IMR-90 (cell line): ENCODE data around the gene YJEFN3. TPM values are rescaled to one million over a fixed set of nuclear protein-coding genes. Genes with fewer than 3 reads are reported as not detected.
A peak's percentile ranks its signal among the peaks of the same experiment; 100 is the strongest.

Experiments used
- ATAC-seq: fragments of 200-7000 bp; cut with Tn5 transposase; 2 replicates; pipeline ENCODE4 v1.9.1; 2020; ENCODE audit warnings: low read depth, mild to moderate bottlenecking, moderate library complexity
- BruUV-seq: library from RNA; stranded (reverse); fragments of 400-500 nt; replicated peaks from 2 replicates; lab custom pipeline; 2021; lab: Mats Ljungman, UMichigan
- CTCF ChIA-PET: fragments of 300-600 bp; formaldehyde crosslinking; extraction: SDS; loops from one replicate; lab custom pipeline; 2021; ENCODE audit warnings: antibody characterized with exemption; lab: Yijun Ruan, JAX
- POLR2A ChIA-PET: fragments of 300-600 bp; sonication (Branson Sonifier 250); formaldehyde crosslinking; loops from one replicate; lab custom pipeline; 2022; ENCODE audit warnings: antibody characterized with exemption; ENCODE audit not compliant: unreplicated experiment; lab: Charles Lee
- DNase-seq: peaks from one replicate; pipeline ENCODE4 v3.0.0; 2013
- H2AFZ ChIP-seq: replicated peaks from 2 replicates; pipeline ENCODE3; 2013; ENCODE audit warnings: low read length, mild to moderate bottlenecking; ENCODE audit not compliant: poor library complexity
- H2AK5ac ChIP-seq: 2 replicates; pipeline ENCODE4 v1.6.1; 2013; ENCODE audit warnings: low read depth, low read length, inconsistent platforms
- H2AK9ac ChIP-seq: replicated peaks from 2 replicates; pipeline ENCODE3; 2013; ENCODE audit warnings: mild to moderate bottlenecking, low read depth, low read length, moderate library complexity; ENCODE audit not compliant: poor library complexity
- H2BK120ac ChIP-seq: 2 replicates; pipeline ENCODE4 v1.6.1; 2013; ENCODE audit warnings: low read depth, low read length, inconsistent platforms
- H2BK15ac ChIP-seq: 3 replicates; pipeline ENCODE4 v1.6.1; 2013; ENCODE audit warnings: low read depth, low read length, inconsistent platforms
- H2BK20ac ChIP-seq: 2 replicates; pipeline ENCODE4 v1.6.1; 2013; ENCODE audit warnings: low read depth, mild to moderate bottlenecking, inconsistent platforms, low read length, moderate library complexity
- H2BK5ac ChIP-seq: 2 replicates; pipeline ENCODE4 v1.6.1; 2013; ENCODE audit warnings: mild to moderate bottlenecking, low read depth, low read length, inconsistent platforms; ENCODE audit not compliant: poor library complexity, severe bottlenecking
- H3K14ac ChIP-seq: replicated peaks from 2 replicates; pipeline ENCODE4 v1.6.1; 2013; ENCODE audit warnings: low read depth, low read length, inconsistent platforms
- H3K18ac ChIP-seq: 2 replicates; pipeline ENCODE4 v1.6.1; 2013; ENCODE audit warnings: low read depth, low read length, control low read depth
- H3K23ac ChIP-seq: 2 replicates; pipeline ENCODE4 v1.6.1; 2013; ENCODE audit warnings: low read depth, low read length, inconsistent platforms
- H3K27ac ChIP-seq: 2 replicates; pipeline ENCODE4 v1.5.1; 2013; ENCODE audit warnings: mild to moderate bottlenecking, control low read depth, low read length; ENCODE audit not compliant: insufficient read depth
- H3K27me3 ChIP-seq: 2 replicates; pipeline ENCODE4 v1.6.1; 2013; ENCODE audit warnings: low read length; ENCODE audit not compliant: control insufficient read depth, insufficient read depth
- H3K36me3 ChIP-seq: 2 replicates; pipeline ENCODE4 v1.6.1; 2013; ENCODE audit warnings: low read length, mixed read lengths; ENCODE audit not compliant: control insufficient read depth, insufficient read depth
- H3K4ac ChIP-seq: 2 replicates; pipeline ENCODE4 v1.6.1; 2013; ENCODE audit warnings: low read depth, low read length, inconsistent platforms
- H3K4me1 ChIP-seq: 2 replicates; pipeline ENCODE4 v1.6.1; 2013; ENCODE audit warnings: low read length, mixed read lengths; ENCODE audit not compliant: control insufficient read depth, insufficient read depth
- H3K4me2 ChIP-seq: 2 replicates; pipeline ENCODE4 v1.6.1; 2013; ENCODE audit warnings: low read depth, mild to moderate bottlenecking, control low read depth, low read length, moderate library complexity
- H3K4me3 ChIP-seq: 2 replicates; pipeline ENCODE4 v1.5.1; 2013; ENCODE audit warnings: low read depth, mild to moderate bottlenecking, control low read depth, low read length, moderate library complexity; ENCODE audit not compliant: insufficient read depth
- H3K56ac ChIP-seq: 2 replicates; pipeline ENCODE4 v1.6.1; 2013; ENCODE audit warnings: low read length, inconsistent platforms; ENCODE audit not compliant: insufficient read depth; ENCODE audit errors: extremely low read depth
- H3K79me1 ChIP-seq, 2 experiments: 2 replicates each; pipeline ENCODE4 v1.6.1; 2013; ENCODE audit warnings: low read length in 2 of 2, inconsistent platforms in 1 of 2, low read depth in 1 of 2
- H3K9ac ChIP-seq: 2 replicates; pipeline ENCODE4 v1.6.1; 2013; ENCODE audit warnings: low read depth, low read length, control low read depth
- H3K9me1 ChIP-seq: 2 replicates; pipeline ENCODE4 v1.6.1; 2013; ENCODE audit warnings: low read length, inconsistent platforms; ENCODE audit not compliant: insufficient read depth
- H3K9me3 ChIP-seq: 2 replicates; pipeline ENCODE4 v1.6.1; 2013; ENCODE audit warnings: low read length; ENCODE audit not compliant: control insufficient read depth, insufficient read depth
- H4K20me1 ChIP-seq: 2 replicates; pipeline ENCODE4 v1.6.1; 2013; ENCODE audit warnings: low read length, inconsistent platforms; ENCODE audit not compliant: insufficient read depth
- H4K5ac ChIP-seq: 2 replicates; pipeline ENCODE4 v1.6.1; 2013; ENCODE audit warnings: mild to moderate bottlenecking, low read depth, low read length, control low read depth
- H4K8ac ChIP-seq, 2 experiments: 2 replicates each; pipeline ENCODE4 v1.6.1; 2013; ENCODE audit warnings: low read depth in 2 of 2, low read length in 2 of 2, control low read depth in 1 of 2, inconsistent platforms in 1 of 2
- H4K91ac ChIP-seq: 2 replicates; pipeline ENCODE4 v1.6.1; 2013; ENCODE audit warnings: low read depth, low read length, inconsistent platforms; ENCODE audit not compliant: insufficient read depth
- BHLHE40 ChIP-seq: fragments of 150-350 bp; IDR thresholded peaks from 2 replicates; pipeline ENCODE4 v1.6.1; 2016; ENCODE audit warnings: mild to moderate bottlenecking, low read depth, low read length
- CHD1 ChIP-seq: IDR thresholded peaks from 2 replicates; pipeline ENCODE4 v1.6.1; 2012; ENCODE audit warnings: low read depth, low read length, improper control_type of control experiment
- CTCF ChIP-seq: conservative IDR thresholded peaks from 2 replicates; pipeline ENCODE4 v1.5.1; 2012; ENCODE audit warnings: mild to moderate bottlenecking, low read depth, low read length, improper control_type of control experiment
- ELK1 ChIP-seq: fragments of 150-350 bp; IDR thresholded peaks from 2 replicates; pipeline ENCODE4 v1.6.1; 2016; ENCODE audit warnings: low read depth, mild to moderate bottlenecking, low read length, moderate library complexity, borderline replicate concordance
- MAFK ChIP-seq: IDR thresholded peaks from 2 replicates; pipeline ENCODE4 v1.6.1; 2012; ENCODE audit warnings: low read depth, low read length, improper control_type of control experiment
- MAZ ChIP-seq: IDR thresholded peaks from 2 replicates; pipeline ENCODE4 v1.6.1; 2012; ENCODE audit warnings: low read depth, mild to moderate bottlenecking, low read length, improper control_type of control experiment, moderate library complexity, borderline replicate concordance
- MXI1 ChIP-seq: IDR thresholded peaks from 2 replicates; pipeline ENCODE4 v1.6.1; 2012; ENCODE audit warnings: low read depth, mild to moderate bottlenecking, low read length, moderate library complexity, borderline replicate concordance
- POLR2A ChIP-seq: IDR thresholded peaks from 2 replicates; pipeline ENCODE4 v1.6.1; 2012; ENCODE audit warnings: mild to moderate bottlenecking, low read depth, low read length
- RAD21 ChIP-seq: IDR thresholded peaks from 2 replicates; pipeline ENCODE4 v1.6.1; 2012; ENCODE audit warnings: low read length, improper control_type of control experiment
- RCOR1 ChIP-seq: IDR thresholded peaks from 2 replicates; pipeline ENCODE4 v1.6.1; 2012; ENCODE audit warnings: mild to moderate bottlenecking, low read length, improper control_type of control experiment; ENCODE audit not compliant: insufficient replicate concordance
- SMC3 ChIP-seq: fragments of 150-350 bp; IDR thresholded peaks from 2 replicates; pipeline ENCODE4 v1.6.1; 2016; ENCODE audit warnings: low read depth, mild to moderate bottlenecking, antibody characterized with exemption, low read length, moderate library complexity
- USF2 ChIP-seq: fragments of 150-350 bp; IDR thresholded peaks from 2 replicates; pipeline ENCODE4 v1.6.1; 2017; ENCODE audit warnings: mild to moderate bottlenecking, antibody characterized with exemption, low read length, low read depth
- WGBS, 2 experiments: methylation state at CpG; one replicate each; pipeline versions ENCODE4 v1.1.5 to v1.1.7; 2013; ENCODE audit warnings: missing lambda C conversion rate in 2 of 2; ENCODE audit not compliant: insufficient read length in 1 of 2; ENCODE audit errors: extremely low coverage in 2 of 2; 5-methylcytosine and 5-hydroxymethylcytosine counted together
- dilution Hi-C: fragments of 300-500 bp; cut with HindIII; formaldehyde crosslinking; loops from one replicate; pipeline ENCODE4 v1.14.3; 2018; ENCODE audit warnings: low sequenced_read_pairs; ENCODE audit not compliant: unreplicated experiment
- in situ Hi-C: fragments of 300-500 bp; cut with MboI; formaldehyde crosslinking; loops from 3 replicates; pipeline ENCODE4 v1.14.3; 2019; ENCODE audit warnings: low sequenced_read_pairs, inconsistent platforms, mixed read lengths
- intact Hi-C: fragments of 100-400 bp; cut with micrococcal nuclease; formaldehyde crosslinking; loops from 2 replicates; pipeline ENCODE4 v1.10.0; 2022
- polyA plus RNA-seq, 3 experiments: library from polyadenylated mRNA; depleted of rRNA; stranded (reverse); fragments of >200 nt; gene quantifications; 2 replicates each; pipeline ENCODE4 v1.2.3, GENCODE V29; 2012; ENCODE audit warnings: low replicate concordance in 1 of 3
- total RNA-seq: library from RNA; depleted of rRNA; stranded (reverse); fragments of >200 nt; gene quantifications from 2 replicates; pipeline ENCODE4 v1.2.3, GENCODE V29; 2012

The YJEFN3 gene
- total and polyA plus RNA-seq, 2 of the 4 experiments (the other 2 are of a cell fraction): 0.72 to 4.0 TPM

- Histone ChIP-seq H3K23ac (peak overlapping the region; percentile 77; the same call in 1 of the 2 replicates), H2BK15ac (no peak overlapping the region), H2AK5ac (peak overlapping the region; percentile 45), H3K36me3 (peaks cover 12% of the 10 kb centered on the region; the same call in 1 of the 2 replicates), H2BK5ac (no peak overlapping the region), H3K79me1 (no peaks in the 10 kb centered on the region; a peak in 1 of 4 replicates), H3K9me3 (no peaks in the 10 kb centered on the region), H3K27ac (no peak overlapping the region), H4K20me1 (0 out of 2 replicates have a peak, but pooled peaks cover 11% of the 10 kb centered on the region), H3K4me3 (no peak overlapping the region), H3K4me2 (peak overlapping the region; percentile 67; the same call in 1 of the 2 replicates), H3K56ac (no peak overlapping the region), H3K9ac (no peak overlapping the region), H2BK20ac (no peak overlapping the region), H3K4me1 (peaks cover 5% of the 10 kb centered on the region), H3K4ac (peak overlapping the region; percentile 69; the same call in 1 of the 2 replicates), H3K9me1 (no peaks in the 10 kb centered on the region), H3K14ac (no peak overlapping the region), H4K91ac (no peak overlapping the region), H3K18ac (no peak overlapping the region), H3K27me3 (no peaks in the 10 kb centered on the region), H2AK9ac (peak overlapping the region; percentile 70), H2BK120ac (no peak overlapping the region), H4K8ac (0 out of 4 replicates have a peak overlapping the region, but pooled peaks of 1 of the 2 experiments have one; percentile 52), H2AFZ (peak overlapping the region; percentile 77), H4K5ac (no peak overlapping the region)
- POLR2A ChIA-PET: no interaction called here
- CTCF ChIA-PET: interaction anchor here (0.8 to 1.8 kb wide), 6 partner anchors 10 to 112 kb away, joined by 3 to 11 read pairs (median 5); partner anchors contain the start of gene GMIP
- peak; percentile 44 for DNase-seq
- ATAC-seq: peak; percentile 81
- in situ Hi-C loops: loop anchor here (25.0 kb wide), 1 partner anchor 430 kb away; no protein-coding TSS in a partner anchor
- no TSS peak for BruUV-seq
- intact Hi-C loops: loop anchor here (1.0 kb wide), 1 partner anchor 111 kb away; the partner anchor contains the start of gene GMIP
- 34% methylated on average over 26 of the region's 48 CpGs; no CpG with 5 or more reads in 1 of the 2 experiments for WGBS, 2 experiments
- dilution Hi-C loops: no loop called here
- TF ChIP-seq USF2 (no peak), MAFK (no peak), RCOR1 (no peak), MAZ (peak; percentile 53; the same call in 1 of the 2 replicates), MXI1 (no peak), ELK1 (no peak), POLR2A (peak; percentile 59; the same call in 1 of the 2 replicates), BHLHE40 (no peak), CTCF (peak; percentile 96), SMC3 (peak; percentile 93), CHD1 (no peak), RAD21 (peak; percentile 95)
Measured at GRCh38 chr19:19531951-19532805, 3.5 kb downstream of the YJEFN3 start.
